ES-I3 (cell line): ENCODE measurements around the gene MVB12B.

ENCODE experiments used
- H3K36me3 ChIP-seq: 2 replicates; pipeline ENCODE4 v1.6.1; 2013; ENCODE audit warnings: mild to moderate bottlenecking, low read length, control low read depth, moderate library complexity; ENCODE audit not compliant: insufficient read depth
- H3K4me1 ChIP-seq: 2 replicates; pipeline ENCODE4 v1.6.1; 2013; ENCODE audit warnings: mild to moderate bottlenecking, control low read depth, low read length; ENCODE audit not compliant: insufficient read depth
- H3K9ac ChIP-seq: 2 replicates; pipeline ENCODE4 v1.6.1; 2013; ENCODE audit warnings: low read depth, mild to moderate bottlenecking, low read length, moderate library complexity
- H3K9me3 ChIP-seq: 2 replicates; pipeline ENCODE4 v1.6.1; 2013; ENCODE audit warnings: mild to moderate bottlenecking, low read length, moderate library complexity; ENCODE audit not compliant: control insufficient read depth, insufficient read depth

Gene MVB12B

GRCh38 chr9:126430124-126430523 lies 103.5 kb downstream of the MVB12B start:
- Histone ChIP-seq H3K9me3 (no peaks in the 10 kb centered on the region), H3K36me3 (no peaks in the 10 kb centered on the region), H3K9ac (no peak overlapping the region), H3K4me1 (no peaks in the 10 kb centered on the region)

- Histone ChIP-seq H3K9me3 (no peaks in the 10 kb centered on the region), H3K4me1 (no peaks in the 10 kb centered on the region), H3K9ac (no peak overlapping the region), H3K36me3 (no peaks in the 10 kb centered on the region)
Observed at GRCh38 chr9:126431077-126431742, 104.6 kb downstream of the MVB12B start.

GRCh38 chr9:126432659-126433058 lies 106.0 kb downstream of the MVB12B start:
- Histone ChIP-seq H3K36me3 (no peaks in the 10 kb centered on the region), H3K9me3 (no peaks in the 10 kb centered on the region), H3K4me1 (no peaks in the 10 kb centered on the region), H3K9ac (no peak overlapping the region)

GRCh38 chr9:126435105-126435504 lies 108.5 kb downstream of the MVB12B start:
- Histone ChIP-seq H3K36me3 (no peaks in the 10 kb centered on the region), H3K9ac (no peak overlapping the region), H3K4me1 (0 out of 2 replicates have a peak, but pooled peaks cover 6% of the 10 kb centered on the region), H3K9me3 (no peaks in the 10 kb centered on the region)

- Histone ChIP-seq H3K4me1 (0 out of 2 replicates have a peak, but pooled peaks cover 6% of the 10 kb centered on the region), H3K9ac (no peak overlapping the region), H3K36me3 (no peaks in the 10 kb centered on the region), H3K9me3 (no peaks in the 10 kb centered on the region)
Observed at GRCh38 chr9:126435626-126436025, 109.0 kb downstream of the MVB12B start.

- H3K4me1 ChIP-seq: 0 out of 2 replicates have a peak, but pooled peaks cover 12% of the 10 kb centered on the region
- H3K36me3 ChIP-seq: no peaks in the 10 kb centered on the region
- H3K9ac ChIP-seq: no peak overlapping the region
- H3K9me3 ChIP-seq: no peaks in the 10 kb centered on the region
Observed at GRCh38 chr9:126436545-126437267, 110.1 kb downstream of the MVB12B start.

GRCh38 chr9:126437268-126437666 lies 110.6 kb downstream of the MVB12B start:
- H3K9ac ChIP-seq: no peak overlapping the region
- H3K36me3 ChIP-seq: no peaks in the 10 kb centered on the region
- H3K4me1 ChIP-seq: 0 out of 2 replicates have a peak, but pooled peaks cover 12% of the 10 kb centered on the region
- no peaks in the 10 kb centered on the region for H3K9me3 ChIP-seq

- Histone ChIP-seq H3K9ac (no peak overlapping the region), H3K4me1 (0 out of 2 replicates have a peak, but pooled peaks cover 12% of the 10 kb centered on the region), H3K36me3 (no peaks in the 10 kb centered on the region), H3K9me3 (no peaks in the 10 kb centered on the region)
Observed at GRCh38 chr9:126437701-126438100, 111.1 kb downstream of the MVB12B start.

GRCh38 chr9:126438741-126439401 lies 112.2 kb downstream of the MVB12B start:
- 0 out of 2 replicates have a peak, but pooled peaks cover 12% of the 10 kb centered on the region for H3K4me1 ChIP-seq
- H3K36me3 ChIP-seq: no peaks in the 10 kb centered on the region
- no peaks in the 10 kb centered on the region for H3K9me3 ChIP-seq

GRCh38 chr9:126439402-126439765 lies 112.8 kb downstream of the MVB12B start:
- Histone ChIP-seq H3K36me3 (no peaks in the 10 kb centered on the region), H3K9me3 (no peaks in the 10 kb centered on the region), H3K4me1 (0 out of 2 replicates have a peak, but pooled peaks cover 12% of the 10 kb centered on the region), H3K9ac (no peak overlapping the region)

More at GRCh38 chr9:126438741-126439401, 112.2 kb downstream of the MVB12B start:
- no peak overlapping the region for H3K9ac ChIP-seq

GRCh38 chr9:126439883-126440653 lies 113.4 kb downstream of the MVB12B start:
- no peaks in the 10 kb centered on the region for H3K9me3 ChIP-seq
- H3K9ac ChIP-seq: no peak overlapping the region

GRCh38 chr9:126440940-126441339 lies 114.3 kb downstream of the MVB12B start:
- H3K4me1 ChIP-seq: 0 out of 2 replicates have a peak, but pooled peaks cover 12% of the 10 kb centered on the region
- no peaks in the 10 kb centered on the region for H3K9me3 ChIP-seq

More at GRCh38 chr9:126439883-126440653, 113.4 kb downstream of the MVB12B start:
- Histone ChIP-seq H3K36me3 (no peaks in the 10 kb centered on the region), H3K4me1 (0 out of 2 replicates have a peak, but pooled peaks cover 12% of the 10 kb centered on the region)

GRCh38 chr9:126442636-126443035 lies 116.0 kb downstream of the MVB12B start:
- Histone ChIP-seq H3K36me3 (no peaks in the 10 kb centered on the region), H3K9me3 (no peaks in the 10 kb centered on the region), H3K4me1 (0 out of 2 replicates have a peak, but pooled peaks cover 12% of the 10 kb centered on the region), H3K9ac (no peak overlapping the region)

More at GRCh38 chr9:126440940-126441339, 114.3 kb downstream of the MVB12B start:
- Histone ChIP-seq H3K9ac (no peak overlapping the region), H3K36me3 (no peaks in the 10 kb centered on the region)

GRCh38 chr9:126443144-126443543 lies 116.5 kb downstream of the MVB12B start:
- Histone ChIP-seq H3K4me1 (0 out of 2 replicates have a peak, but pooled peaks cover 12% of the 10 kb centered on the region), H3K9me3 (no peaks in the 10 kb centered on the region), H3K36me3 (no peaks in the 10 kb centered on the region), H3K9ac (no peak overlapping the region)
